NCI-H526 (cell line): ENCODE data around the gene TFPI.
"Not testable (repeated sequence)": the region's sequence is repeated elsewhere in the genome, so short reads cannot be mapped to it uniquely, and the experiment has no call there.

Experiments
- DNase-seq, 2 experiments: peaks; one replicate each; lab custom pipeline; 2025; lab: John Stamatoyannopoulos, UW

The TFPI gene

GRCh38 chr2:187552828-187553681 lies 1.2 kb downstream of the TFPI start:
- no peak for DNase-seq

- no peak for DNase-seq
These were observed 1.9 kb downstream of the TFPI start for GRCh38 chr2:187552381-187552780.

GRCh38 chr2:187550857-187551256 lies 3.4 kb downstream of the TFPI start:
- DNase-seq: no peak

- no peak for DNase-seq
These were observed 4.2 kb downstream of the TFPI start for GRCh38 chr2:187549951-187550555.

GRCh38 chr2:187549193-187549592 lies 5.0 kb downstream of the TFPI start:
- DNase-seq: no peak

GRCh38 chr2:187548656-187549055 lies 5.6 kb downstream of the TFPI start:
- DNase-seq: no peak

- DNase-seq: no peak
These were observed 6.8 kb downstream of the TFPI start for GRCh38 chr2:187547353-187547979.

- DNase-seq: no peak
These were observed 7.4 kb downstream of the TFPI start for GRCh38 chr2:187546762-187547333.

- DNase-seq: no peak
These were observed 8.9 kb downstream of the TFPI start for GRCh38 chr2:187545238-187545751.

GRCh38 chr2:187544371-187545080 lies 9.7 kb downstream of the TFPI start:
- no peak for DNase-seq

- no peak for DNase-seq
These were observed 10.7 kb downstream of the TFPI start for GRCh38 chr2:187543488-187543887.

GRCh38 chr2:187542123-187542522 lies 12.1 kb downstream of the TFPI start:
- no peak for DNase-seq

GRCh38 chr2:187541086-187542085 lies 12.8 kb downstream of the TFPI start:
- no peak for DNase-seq

- DNase-seq: not testable (repeated sequence)
These were observed 16.0 kb downstream of the TFPI start for GRCh38 chr2:187538222-187538621.

GRCh38 chr2:187535381-187535780 lies 18.9 kb downstream of the TFPI start:
- not testable (repeated sequence) for DNase-seq

- DNase-seq: no peak
These were observed 21.7 kb downstream of the TFPI start for GRCh38 chr2:187532333-187533120.

- no peak for DNase-seq
These were observed 24.1 kb downstream of the TFPI start for GRCh38 chr2:187529977-187530721.

GRCh38 chr2:187529248-187529976 lies 24.8 kb downstream of the TFPI start:
- no peak for DNase-seq
